T-helper 2 cell treated with Interferon-gamma antibody and Interleukin-4, amounts not matched to agents 5 μg/mL and 100 μg/mL, for 36 hours (primary cell): ENCODE measurements around the gene PPARA.

Source experiments
- DNase-seq: peaks from one replicate; pipeline ENCODE4 v3.0.0; 2021; ENCODE audit warnings: low spot score
- H3K27ac Mint-ChIP-seq: one replicate; pipeline ENCODE4 v1.8.0; 2021; ENCODE audit warnings: mild to moderate bottlenecking, mixed read lengths
- H3K27me3 Mint-ChIP-seq: one replicate; pipeline ENCODE4 v1.8.0; 2021; ENCODE audit warnings: low read depth, mixed read lengths
- H3K36me3 Mint-ChIP-seq: one replicate; pipeline ENCODE4 v1.8.0; 2021; ENCODE audit warnings: low read depth, mixed read lengths
- H3K4me1 Mint-ChIP-seq: one replicate; pipeline ENCODE4 v1.8.0; 2021; ENCODE audit warnings: low read depth, mixed read lengths
- H3K4me3 Mint-ChIP-seq: one replicate; pipeline ENCODE4 v1.8.0; 2022; ENCODE audit warnings: mild to moderate bottlenecking, moderate library complexity, mixed read lengths
- H3K9me3 Mint-ChIP-seq: one replicate; pipeline ENCODE4 v1.8.0; 2021; ENCODE audit warnings: mixed read lengths

The PPARA gene

GRCh38 chr22:46150034-46150654, at the start of gene PPARA:
TSS of gene PPARA (plus strand) at chr22:46150526. CDS start at chr22:46198384, 47,858 bp downstream.
- peak within 1 kb of the TSS; percentile 81 for H3K4me3 Mint-ChIP-seq
- H3K9me3 Mint-ChIP-seq = no peaks in the 10 kb centered on the region
- peaks cover 30% of the 10 kb centered on the region for H3K27me3 Mint-ChIP-seq
- H3K27ac Mint-ChIP-seq = peak within 1 kb of the TSS; percentile 52
- peak; percentile 88 for DNase-seq
- peaks cover 7% of the 10 kb centered on the region for H3K36me3 Mint-ChIP-seq
- H3K4me1 Mint-ChIP-seq = peaks cover 10% of the 10 kb centered on the region

- no peak for DNase-seq
- H3K36me3 Mint-ChIP-seq = no peaks in the 10 kb centered on the region
Measured at GRCh38 chr22:46102159-46102558, 48.2 kb upstream of the PPARA start.

GRCh38 chr22:46102752-46103151, 47.6 kb upstream of the PPARA start:
- no peaks in the 10 kb centered on the region for H3K9me3 Mint-ChIP-seq
- no peaks in the 10 kb centered on the region for H3K27me3 Mint-ChIP-seq
- H3K36me3 Mint-ChIP-seq = no peaks in the 10 kb centered on the region
- no peaks in the 10 kb centered on the region for H3K4me1 Mint-ChIP-seq
- DNase-seq = no peak
- H3K27ac Mint-ChIP-seq = no peak overlapping the region
- no peak overlapping the region for H3K4me3 Mint-ChIP-seq

More at GRCh38 chr22:46102159-46102558, 48.2 kb upstream of the PPARA start:
- Mint-ChIP-seq H3K9me3 (no peaks in the 10 kb centered on the region), H3K4me1 (no peaks in the 10 kb centered on the region), H3K27ac (no peak overlapping the region), H3K4me3 (no peak overlapping the region), H3K27me3 (no peaks in the 10 kb centered on the region)

- Mint-ChIP-seq H3K27ac (no peak overlapping the region), H3K36me3 (no peaks in the 10 kb centered on the region), H3K27me3 (no peaks in the 10 kb centered on the region), H3K4me1 (no peaks in the 10 kb centered on the region), H3K9me3 (no peaks in the 10 kb centered on the region), H3K4me3 (no peak overlapping the region)
- no peak for DNase-seq
Measured at GRCh38 chr22:46103181-46103580, 47.1 kb upstream of the PPARA start.

GRCh38 chr22:46103664-46104063, 46.7 kb upstream of the PPARA start:
- Mint-ChIP-seq H3K27ac (no peak overlapping the region), H3K9me3 (no peaks in the 10 kb centered on the region), H3K4me3 (no peak overlapping the region), H3K27me3 (no peaks in the 10 kb centered on the region), H3K36me3 (no peaks in the 10 kb centered on the region), H3K4me1 (no peaks in the 10 kb centered on the region)
- DNase-seq = no peak

GRCh38 chr22:46104170-46104880, 46.0 kb upstream of the PPARA start:
- Mint-ChIP-seq H3K27ac (no peak overlapping the region), H3K36me3 (no peaks in the 10 kb centered on the region), H3K4me3 (no peak overlapping the region), H3K4me1 (no peaks in the 10 kb centered on the region), H3K27me3 (no peaks in the 10 kb centered on the region), H3K9me3 (no peaks in the 10 kb centered on the region)
- DNase-seq = no peak

- Mint-ChIP-seq H3K4me1 (no peaks in the 10 kb centered on the region), H3K9me3 (no peaks in the 10 kb centered on the region), H3K36me3 (no peaks in the 10 kb centered on the region), H3K4me3 (no peak overlapping the region), H3K27ac (no peak overlapping the region), H3K27me3 (no peaks in the 10 kb centered on the region)
- DNase-seq = no peak
Measured at GRCh38 chr22:46104881-46105493, 45.3 kb upstream of the PPARA start.

- H3K4me3 Mint-ChIP-seq = no peak overlapping the region
- H3K36me3 Mint-ChIP-seq = no peaks in the 10 kb centered on the region
- H3K27me3 Mint-ChIP-seq = no peaks in the 10 kb centered on the region
- no peaks in the 10 kb centered on the region for H3K4me1 Mint-ChIP-seq
- H3K9me3 Mint-ChIP-seq = no peaks in the 10 kb centered on the region
- no peak for DNase-seq
- no peak overlapping the region for H3K27ac Mint-ChIP-seq
Measured at GRCh38 chr22:46105494-46106278, 44.6 kb upstream of the PPARA start.

GRCh38 chr22:46106279-46107022, 43.9 kb upstream of the PPARA start:
- Mint-ChIP-seq H3K4me3 (no peak overlapping the region), H3K9me3 (no peaks in the 10 kb centered on the region), H3K36me3 (no peaks in the 10 kb centered on the region), H3K27me3 (no peaks in the 10 kb centered on the region), H3K27ac (no peak overlapping the region), H3K4me1 (no peaks in the 10 kb centered on the region)
- no peak for DNase-seq

- Mint-ChIP-seq H3K27me3 (no peaks in the 10 kb centered on the region), H3K27ac (no peak overlapping the region), H3K4me3 (no peak overlapping the region), H3K36me3 (no peaks in the 10 kb centered on the region), H3K4me1 (no peaks in the 10 kb centered on the region), H3K9me3 (no peaks in the 10 kb centered on the region)
- no peak for DNase-seq
Measured at GRCh38 chr22:46107089-46107664, 43.1 kb upstream of the PPARA start.

- Mint-ChIP-seq H3K36me3 (no peaks in the 10 kb centered on the region), H3K4me1 (no peaks in the 10 kb centered on the region), H3K9me3 (no peaks in the 10 kb centered on the region), H3K4me3 (no peak overlapping the region), H3K27me3 (no peaks in the 10 kb centered on the region), H3K27ac (no peak overlapping the region)
- no peak for DNase-seq
Measured at GRCh38 chr22:46107753-46108563, 42.4 kb upstream of the PPARA start.

GRCh38 chr22:46108564-46109473, 41.5 kb upstream of the PPARA start:
- no peaks in the 10 kb centered on the region for H3K4me1 Mint-ChIP-seq
- no peak for DNase-seq
- H3K36me3 Mint-ChIP-seq = no peaks in the 10 kb centered on the region
- no peaks in the 10 kb centered on the region for H3K9me3 Mint-ChIP-seq
- no peak overlapping the region for H3K27ac Mint-ChIP-seq
- H3K4me3 Mint-ChIP-seq = no peak overlapping the region
- no peaks in the 10 kb centered on the region for H3K27me3 Mint-ChIP-seq
